ENCODE data around the gene C6orf132. TPM values are rescaled to one million over a fixed set of nuclear protein-coding genes. Genes with fewer than 3 reads are reported as not detected.

Gene C6orf132, protein sequence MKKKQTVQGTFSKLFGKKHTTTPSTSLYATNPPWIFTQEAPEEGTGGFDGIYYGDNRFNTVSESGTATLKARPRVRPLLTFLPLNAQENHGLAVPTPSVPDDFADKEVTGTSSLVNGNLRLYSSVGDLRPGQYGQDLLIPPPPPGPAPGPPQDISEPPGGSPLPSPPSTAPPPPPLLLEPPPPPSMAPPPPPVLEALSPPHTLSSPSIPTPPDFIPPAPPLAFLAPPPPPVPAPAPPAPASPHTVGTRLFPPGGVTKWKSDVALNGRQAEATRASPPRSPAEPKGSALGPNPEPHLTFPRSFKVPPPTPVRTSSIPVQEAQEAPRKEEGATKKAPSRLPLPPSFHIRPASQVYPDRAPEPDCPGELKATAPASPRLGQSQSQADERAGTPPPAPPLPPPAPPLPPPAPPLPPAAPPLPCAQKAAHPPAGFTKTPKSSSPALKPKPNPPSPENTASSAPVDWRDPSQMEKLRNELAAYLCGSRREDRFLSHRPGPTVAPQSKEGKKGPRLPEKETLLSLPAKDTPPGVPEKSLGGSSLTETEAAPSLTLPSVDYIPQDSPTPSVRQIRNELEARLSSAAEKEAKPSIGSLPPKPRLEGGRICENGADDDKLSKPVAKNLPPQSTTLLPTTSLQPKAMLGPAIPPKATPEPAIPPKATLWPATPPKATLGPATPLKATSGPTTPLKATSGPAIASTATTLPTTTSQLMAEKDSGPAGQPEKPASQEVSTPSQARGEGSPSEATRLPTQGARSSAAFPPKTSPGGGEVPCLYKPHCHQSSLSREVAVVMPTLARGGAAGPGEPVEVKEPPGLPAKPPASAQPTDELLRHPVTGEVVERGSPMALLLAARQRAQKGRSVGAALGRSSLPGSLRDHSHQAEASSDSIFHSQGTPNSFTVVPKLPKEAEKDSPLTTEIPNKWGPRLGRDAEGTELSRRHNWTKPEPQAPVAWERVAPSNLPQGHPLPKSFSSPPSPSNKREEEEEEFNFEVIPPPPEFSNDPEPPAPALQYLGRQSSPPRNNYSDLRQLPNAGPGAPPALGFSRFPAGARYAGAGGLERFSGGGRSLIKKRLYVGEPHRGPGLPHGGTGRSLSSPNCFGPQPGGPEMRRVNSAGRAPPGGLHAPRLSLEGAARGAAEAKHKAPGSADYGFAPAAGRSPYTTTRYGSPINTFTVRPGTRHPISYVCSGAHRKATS
- total RNA-seq = 10 to 100 TPM; 22.1 to 26.0 TPM

DNA sequence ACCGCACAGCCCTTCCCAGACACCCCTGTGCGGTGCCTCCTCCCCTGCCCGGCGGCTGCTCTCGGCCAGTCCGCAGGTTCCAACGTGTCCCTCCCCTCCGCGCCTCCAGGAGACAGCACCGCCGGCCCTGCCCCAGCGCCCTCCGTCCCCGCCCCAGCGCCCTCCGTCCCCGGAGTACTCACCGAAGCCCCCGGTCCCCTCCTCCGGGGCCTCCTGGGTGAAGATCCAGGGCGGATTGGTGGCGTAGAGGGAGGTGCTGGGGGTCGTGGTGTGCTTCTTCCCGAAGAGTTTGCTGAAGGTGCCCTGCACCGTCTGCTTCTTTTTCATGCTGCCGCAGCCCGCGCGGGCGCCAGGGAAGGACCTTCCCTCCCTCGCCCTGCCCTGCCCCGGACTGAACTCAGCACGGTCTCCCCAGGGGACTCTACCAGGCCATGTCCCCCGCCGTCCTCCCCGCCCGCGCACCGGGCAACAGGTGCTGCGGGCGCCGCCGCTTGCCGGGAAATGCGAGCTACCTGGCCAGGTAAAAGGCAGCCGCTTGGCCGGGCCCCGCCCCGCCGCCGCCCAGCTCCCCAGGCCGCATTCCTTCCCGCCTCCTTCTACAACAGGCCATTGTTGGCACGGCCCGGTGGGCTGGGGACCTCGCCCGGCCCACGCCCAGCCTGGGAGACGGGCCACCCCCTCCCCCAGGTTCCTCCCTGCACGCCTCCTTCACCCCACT, at the start of gene C6orf132:
Gene C6orf132 (minus strand): TSS at position 503 of the 718 bp plus-strand sequence. CDS start 176 bp downstream, at position 327.
- H3K4me3 ChIP-seq = peak within 1 kb of the TSS; percentile 49 to 64
- peaks cover 60% of the 10 kb centered on the region for H3K4me1 ChIP-seq
- DNase-seq (peak; percentile 84 to 90 (median 88)), ATAC-seq (peak; percentile 84)
- no peaks in the 10 kb centered on the region for H3K27me3 ChIP-seq
- 2 to 3% methylated on average over 25 to 52 of the region's 60 CpGs for WGBS, 2 donors
- H3K9me3 ChIP-seq = no peaks in the 10 kb centered on the region
- H3K27ac ChIP-seq = peak within 1 kb of the TSS; percentile 89 to 97 (median 92)
- intact Hi-C loops (cut with DNase I) = no loop called here
- H3K36me3 ChIP-seq (replicated peaks in 1 of 2; ENCODE audit: insufficient read depth in 1 of 2, low read depth in 2 of 2) = no peaks in the 10 kb centered on the region
- TF ChIP-seq, protein P1, sequence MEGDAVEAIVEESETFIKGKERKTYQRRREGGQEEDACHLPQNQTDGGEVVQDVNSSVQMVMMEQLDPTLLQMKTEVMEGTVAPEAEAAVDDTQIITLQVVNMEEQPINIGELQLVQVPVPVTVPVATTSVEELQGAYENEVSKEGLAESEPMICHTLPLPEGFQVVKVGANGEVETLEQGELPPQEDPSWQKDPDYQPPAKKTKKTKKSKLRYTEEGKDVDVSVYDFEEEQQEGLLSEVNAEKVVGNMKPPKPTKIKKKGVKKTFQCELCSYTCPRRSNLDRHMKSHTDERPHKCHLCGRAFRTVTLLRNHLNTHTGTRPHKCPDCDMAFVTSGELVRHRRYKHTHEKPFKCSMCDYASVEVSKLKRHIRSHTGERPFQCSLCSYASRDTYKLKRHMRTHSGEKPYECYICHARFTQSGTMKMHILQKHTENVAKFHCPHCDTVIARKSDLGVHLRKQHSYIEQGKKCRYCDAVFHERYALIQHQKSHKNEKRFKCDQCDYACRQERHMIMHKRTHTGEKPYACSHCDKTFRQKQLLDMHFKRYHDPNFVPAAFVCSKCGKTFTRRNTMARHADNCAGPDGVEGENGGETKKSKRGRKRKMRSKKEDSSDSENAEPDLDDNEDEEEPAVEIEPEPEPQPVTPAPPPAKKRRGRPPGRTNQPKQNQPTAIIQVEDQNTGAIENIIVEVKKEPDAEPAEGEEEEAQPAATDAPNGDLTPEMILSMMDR (IDR thresholded peaks at IDR 0.05) = peak in 3 of 7 experiments; percentile 15 to 42 (median 25)
- TF ChIP-seq POLR2A (IDR thresholded peaks at IDR 0.05) = peak; percentile 84 to 94 (median 91)

DNA sequence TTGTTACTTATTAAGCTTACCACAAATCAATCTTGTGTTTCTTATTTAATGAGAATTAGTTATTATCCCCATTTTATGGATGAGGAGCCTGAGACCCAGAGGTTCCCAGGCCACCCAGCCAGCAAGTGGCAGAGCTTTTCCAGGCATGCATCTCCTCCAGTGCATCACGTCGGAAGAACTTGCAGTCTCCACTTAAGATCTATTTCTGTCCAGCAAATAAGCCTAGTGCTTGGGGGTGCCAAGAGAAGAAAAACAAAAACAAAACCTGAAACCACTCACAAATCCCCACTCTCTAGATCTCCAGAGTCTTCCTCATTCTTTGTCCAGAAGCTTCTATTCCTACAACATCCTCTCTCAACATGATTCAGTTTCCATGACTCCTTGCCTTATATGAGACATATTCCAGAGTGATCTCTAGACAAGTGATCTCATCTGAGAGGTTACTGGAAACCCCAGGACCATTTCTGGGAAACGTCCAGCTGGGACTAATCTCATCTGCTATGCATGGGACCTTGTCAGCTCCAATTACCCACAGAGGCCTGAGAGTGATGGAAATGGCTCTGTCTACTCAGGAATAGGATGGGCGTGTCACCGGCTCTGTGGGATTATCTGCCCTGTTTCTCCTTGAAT, 48.2 kb upstream of the C6orf132 start:
- intact Hi-C loops (cut with DNase I) = no loop called here
- 75 to 85% methylated on average over 5 of the region's 5 CpGs for WGBS, 2 donors
- H3K36me3 ChIP-seq (replicated peaks in 1 of 2; ENCODE audit: insufficient read depth in 1 of 2, low read depth in 2 of 2) = no peaks in the 10 kb centered on the region
- H3K9me3 ChIP-seq = no peaks in the 10 kb centered on the region
- no peak for TF ChIP-seq POLR2A (IDR thresholded peaks at IDR 0.05)
- TF ChIP-seq, protein P1 (IDR thresholded peaks at IDR 0.05) = no peak
- peaks cover 4% of the 10 kb centered on the region for H3K4me1 ChIP-seq
- no peak overlapping the region for H3K4me3 ChIP-seq
- DNase-seq (peak in 1 of 4 donors; percentile 6), ATAC-seq (no peak)
- H3K27me3 ChIP-seq = no peaks in the 10 kb centered on the region
- H3K27ac ChIP-seq = no peak overlapping the region

DNA sequence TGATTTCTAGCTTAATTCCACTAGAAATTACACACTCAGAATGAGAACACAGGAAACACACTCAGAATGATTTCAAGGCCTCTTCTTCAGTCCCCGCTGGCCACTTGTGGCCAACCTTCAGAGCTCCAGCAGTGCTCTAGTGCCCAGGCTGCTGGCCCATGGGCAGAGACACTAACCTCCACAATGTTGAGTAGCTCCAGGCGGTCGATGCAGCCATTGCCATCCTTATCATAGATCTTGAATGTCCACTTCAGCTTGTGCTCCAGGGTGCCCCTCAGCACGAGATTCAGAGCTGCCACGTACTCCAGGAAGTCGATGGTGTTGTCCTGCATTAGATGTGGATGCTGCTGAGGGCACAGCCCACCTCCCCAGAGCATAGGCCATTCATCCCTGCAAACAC, 46.0 kb upstream of the C6orf132 start:
- WGBS, 2 donors = 87 to 88% methylated on average over 6 of the region's 6 CpGs

More for the DNA sequence above, 46.0 kb upstream of the C6orf132 start:
- no peak overlapping the region for H3K4me3 ChIP-seq
- no peak for DNase-seq
- TF ChIP-seq POLR2A (IDR thresholded peaks at IDR 0.05) = no peak
- TF ChIP-seq, protein P1 (IDR thresholded peaks at IDR 0.05) = no peak
- H3K27ac ChIP-seq = no peak overlapping the region
- peaks cover 1% of the 10 kb centered on the region for H3K4me1 ChIP-seq
- ATAC-seq = no peak
- no peaks in the 10 kb centered on the region for H3K9me3 ChIP-seq
- H3K27me3 ChIP-seq = no peaks in the 10 kb centered on the region
- intact Hi-C loops (cut with DNase I) = no loop called here
- H3K36me3 ChIP-seq (replicated peaks in 1 of 2; ENCODE audit: insufficient read depth in 1 of 2, low read depth in 2 of 2) = no peaks in the 10 kb centered on the region

All from body of pancreas (tissue), 4 donors.